SK-N-SH treated with all-trans-retinoic acid at 6 μM for 48 hours (cell line): ENCODE results near the gene GPC6.

ENCODE experiments used
- ATAC-seq: fragments of 200-7000 bp; cut with Tn5 transposase; 3 replicates; pipeline ENCODE4 v1.9.1; 2020; ENCODE audit warnings: mild to moderate bottlenecking, moderate library complexity
- ARNTL ChIP-seq: fragments of 450-650 bp; formaldehyde crosslinking; IDR thresholded peaks from 2 replicates; pipeline ENCODE4 v1.5.0; 2020; ENCODE audit warnings: low read depth, mild to moderate bottlenecking, moderate library complexity, borderline replicate concordance
- BACH2 ChIP-seq: fragments of 250-450 bp; sonication (Bioruptor Pico); IDR thresholded peaks from 2 replicates; pipeline ENCODE4 v1.9.0; 2021; ENCODE audit warnings: mild to moderate bottlenecking, borderline replicate concordance
- CREB5 ChIP-seq: fragments of 250-450 bp; sonication (Bioruptor Pico); IDR thresholded peaks from 2 replicates; pipeline ENCODE4 v1.5.1; 2020; ENCODE audit warnings: low read depth, mild to moderate bottlenecking, moderate library complexity
- CSDC2 ChIP-seq: fragments of 250-450 bp; sonication (Bioruptor Pico); IDR thresholded peaks from 2 replicates; pipeline ENCODE4 v1.5.0; 2020; ENCODE audit warnings: mild to moderate bottlenecking, moderate library complexity
- CSRNP3 ChIP-seq: fragments of 250-450 bp; sonication (Bioruptor Pico); IDR thresholded peaks from 2 replicates; pipeline ENCODE4 v1.5.1; 2021; ENCODE audit warnings: mild to moderate bottlenecking, moderate library complexity
- ESRRG ChIP-seq: fragments of 250-450 bp; sonication (Bioruptor Pico); IDR thresholded peaks from 2 replicates; pipeline ENCODE4 v1.6.1; 2021; ENCODE audit warnings: mild to moderate bottlenecking
- GLIS3 ChIP-seq: fragments of 250-450 bp; sonication (Bioruptor Pico); IDR thresholded peaks from 2 replicates; pipeline ENCODE4 v1.5.0; 2020; ENCODE audit warnings: mild to moderate bottlenecking, moderate library complexity
- ISL1 ChIP-seq: fragments of 250-450 bp; sonication (Bioruptor Pico); IDR thresholded peaks from 2 replicates; pipeline ENCODE4 v2.1.2; 2022; ENCODE audit warnings: mild to moderate bottlenecking, moderate library complexity
- OSR1 ChIP-seq: fragments of 250-450 bp; sonication (Bioruptor Pico); IDR thresholded peaks from 2 replicates; pipeline ENCODE4 v1.8.0; 2022; ENCODE audit warnings: moderate library complexity, mild to moderate bottlenecking, inconsistent platforms
- PATZ1 ChIP-seq: fragments of 250-450 bp; sonication (Bioruptor Pico); IDR thresholded peaks from 2 replicates; pipeline ENCODE4 v1.8.0; 2020; ENCODE audit warnings: mild to moderate bottlenecking, moderate library complexity, borderline replicate concordance
- RARB ChIP-seq: fragments of 250-450 bp; sonication (Bioruptor Pico); IDR thresholded peaks from 2 replicates; pipeline ENCODE4 v1.8.0; 2021; ENCODE audit warnings: mild to moderate bottlenecking, moderate library complexity
- SNAI2 ChIP-seq: fragments of 250-450 bp; sonication (Bioruptor Pico); IDR thresholded peaks from 2 replicates; pipeline ENCODE4 v1.5.0; 2020; ENCODE audit warnings: mild to moderate bottlenecking, moderate library complexity
- TCF4 ChIP-seq: fragments of 250-450 bp; sonication (Bioruptor Pico); IDR thresholded peaks from 2 replicates; pipeline ENCODE4 v1.8.0; 2021; ENCODE audit warnings: mild to moderate bottlenecking, moderate library complexity, borderline replicate concordance
- TSHZ2 ChIP-seq: fragments of 250-450 bp; sonication (Bioruptor Pico); IDR thresholded peaks from 2 replicates; pipeline ENCODE4 v1.5.0; 2020; ENCODE audit warnings: mild to moderate bottlenecking, moderate library complexity
- ZC3H10 ChIP-seq: fragments of 250-450 bp; sonication (Bioruptor Pico); IDR thresholded peaks from 2 replicates; pipeline ENCODE4 v1.5.1; 2021; ENCODE audit warnings: mild to moderate bottlenecking, moderate library complexity
- ZFP3 ChIP-seq: fragments of 250-450 bp; sonication (Bioruptor Pico); IDR thresholded peaks from 2 replicates; pipeline ENCODE4 v1.5.0; 2020; ENCODE audit warnings: mild to moderate bottlenecking, moderate library complexity
- ZNF565 ChIP-seq: fragments of 450-650 bp; formaldehyde crosslinking; conservative IDR thresholded peaks from 2 replicates; pipeline ENCODE4 v1.5.0; 2020; ENCODE audit warnings: low read depth, mild to moderate bottlenecking, moderate library complexity
- ZNF70 ChIP-seq: fragments of 450-650 bp; formaldehyde crosslinking; IDR thresholded peaks from 2 replicates; pipeline ENCODE4 v1.5.0; 2020; ENCODE audit warnings: mild to moderate bottlenecking, moderate library complexity
- ZNF8 ChIP-seq: fragments of 450-650 bp; formaldehyde crosslinking; IDR thresholded peaks from 2 replicates; pipeline ENCODE4 v1.5.0; 2020; ENCODE audit warnings: mild to moderate bottlenecking, moderate library complexity

GPC6 gene

GRCh38 chr13:93775027-93775426 is 548.4 kb downstream of the GPC6 start:
- TF ChIP-seq BACH2 (CRISPR knock-in tag) (no peak), CSDC2 (CRISPR knock-in tag) (no peak), CREB5 (CRISPR knock-in tag) (no peak), ZNF70 (CRISPR knock-in tag) (no peak), ESRRG (CRISPR knock-in tag) (no peak), SNAI2 (CRISPR knock-in tag) (no peak), ZFP3 (no peak), RARB (CRISPR knock-in tag) (no peak), ZC3H10 (CRISPR knock-in tag) (no peak), ARNTL (CRISPR knock-in tag) (no peak), TCF4 (no peak), ZNF8 (CRISPR knock-in tag) (no peak), TSHZ2 (no peak), PATZ1 (CRISPR knock-in tag) (no peak), GLIS3 (no peak)
- TF ChIP-seq, all 23 proteins: peak for 0
- no peak for ATAC-seq

GRCh38 chr13:93775507-93776108 is 549.0 kb downstream of the GPC6 start:
- ATAC-seq = peak; percentile 65
- peak; percentile 60; the same call in 1 of the 2 replicates for TF ChIP-seq ISL1
- no peak for TF ChIP-seq CSRNP3 (CRISPR knock-in tag)

- ATAC-seq = peak; percentile 40
- TF ChIP-seq CREB5 (CRISPR knock-in tag) = no peak
- no peak for TF ChIP-seq RARB (CRISPR knock-in tag)
- no peak for TF ChIP-seq BACH2 (CRISPR knock-in tag)
- TF ChIP-seq OSR1 (CRISPR knock-in tag) = no peak
- TF ChIP-seq ISL1 = no peak
- no peak for TF ChIP-seq ZNF70 (CRISPR knock-in tag)
- TF ChIP-seq CSDC2 (CRISPR knock-in tag) = no peak
- TF ChIP-seq GLIS3 = no peak
- no peak for TF ChIP-seq ARNTL (CRISPR knock-in tag)
- TF ChIP-seq TCF4 = no peak
- no peak for TF ChIP-seq CSRNP3 (CRISPR knock-in tag)
- TF ChIP-seq ZNF565 (CRISPR knock-in tag) = no peak
- TF ChIP-seq SNAI2 (CRISPR knock-in tag) = no peak
- TF ChIP-seq ZFP3 = no peak
These were observed 550.3 kb downstream of the GPC6 start for GRCh38 chr13:93776936-93777335.
